ENCODE measurements around the gene AUTS2.

Gene AUTS2

DNA sequence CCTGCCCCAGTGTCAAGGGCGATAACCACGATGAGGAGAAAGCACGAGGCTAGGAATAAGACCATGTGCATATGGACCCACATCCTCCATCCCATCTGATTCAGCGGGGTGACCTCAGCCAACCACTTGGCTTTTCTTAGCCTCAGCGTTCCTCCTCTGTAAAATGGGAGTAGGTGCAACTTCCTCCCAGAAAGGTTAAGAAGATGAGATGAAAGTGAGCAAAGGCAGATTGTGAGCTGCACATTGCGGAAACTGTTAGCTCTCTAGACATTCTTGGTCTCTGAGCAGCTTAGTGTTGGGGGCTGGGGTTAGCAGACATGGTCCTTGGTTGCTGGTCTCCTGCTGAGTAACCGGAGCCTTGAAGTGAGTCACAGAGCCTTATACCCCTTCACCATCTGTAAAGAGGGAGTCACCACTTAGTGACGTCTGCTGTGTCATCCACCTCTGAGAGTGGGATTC is 1036.4 kb downstream of the AUTS2 start:
- no peak overlapping the region for H2AFZ ChIP-seq (ENCODE audit: low read length)
- H3F3A ChIP-seq (ENCODE audit: low read depth): no peaks in the 10 kb centered on the region
- H3K4me3 ChIP-seq (ENCODE audit: low read length, poor library complexity, severe bottlenecking): no peak overlapping the region
- H4K20me1 ChIP-seq (ENCODE audit: insufficient read depth, low read length, poor library complexity, severe bottlenecking): no peaks in the 10 kb centered on the region
- no peaks in the 10 kb centered on the region for H3K79me2 ChIP-seq (ENCODE audit: insufficient read depth, low read length)
- H3K36me3 ChIP-seq (ENCODE audit: insufficient read depth, low read length): no peaks in the 10 kb centered on the region
- H3K9ac ChIP-seq (ENCODE audit: low read depth, low read length, poor library complexity, severe bottlenecking): no peak overlapping the region
- TF ChIP-seq EZH2phosphoT487 (IDR thresholded peaks at IDR 0.05; ENCODE audit: borderline replicate concordance): no peak
- TF ChIP-seq, protein P1, sequence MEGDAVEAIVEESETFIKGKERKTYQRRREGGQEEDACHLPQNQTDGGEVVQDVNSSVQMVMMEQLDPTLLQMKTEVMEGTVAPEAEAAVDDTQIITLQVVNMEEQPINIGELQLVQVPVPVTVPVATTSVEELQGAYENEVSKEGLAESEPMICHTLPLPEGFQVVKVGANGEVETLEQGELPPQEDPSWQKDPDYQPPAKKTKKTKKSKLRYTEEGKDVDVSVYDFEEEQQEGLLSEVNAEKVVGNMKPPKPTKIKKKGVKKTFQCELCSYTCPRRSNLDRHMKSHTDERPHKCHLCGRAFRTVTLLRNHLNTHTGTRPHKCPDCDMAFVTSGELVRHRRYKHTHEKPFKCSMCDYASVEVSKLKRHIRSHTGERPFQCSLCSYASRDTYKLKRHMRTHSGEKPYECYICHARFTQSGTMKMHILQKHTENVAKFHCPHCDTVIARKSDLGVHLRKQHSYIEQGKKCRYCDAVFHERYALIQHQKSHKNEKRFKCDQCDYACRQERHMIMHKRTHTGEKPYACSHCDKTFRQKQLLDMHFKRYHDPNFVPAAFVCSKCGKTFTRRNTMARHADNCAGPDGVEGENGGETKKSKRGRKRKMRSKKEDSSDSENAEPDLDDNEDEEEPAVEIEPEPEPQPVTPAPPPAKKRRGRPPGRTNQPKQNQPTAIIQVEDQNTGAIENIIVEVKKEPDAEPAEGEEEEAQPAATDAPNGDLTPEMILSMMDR (conservative IDR thresholded peaks at IDR 0.05; ENCODE audit: low read length): no peak
- H3K27me3 ChIP-seq (ENCODE audit: insufficient read depth, low read length, poor library complexity, severe bottlenecking): no peaks in the 10 kb centered on the region
- H3K9me3 ChIP-seq (ENCODE audit: insufficient read depth, low read depth, low read length): no peaks in the 10 kb centered on the region
- no peaks in the 10 kb centered on the region for H3K9me2 ChIP-seq (replicated peaks; ENCODE audit: low read depth, low read length)
- no peak overlapping the region for H3K4me2 ChIP-seq (ENCODE audit: low read depth, low read length, poor library complexity, severe bottlenecking)
- no peaks in the 10 kb centered on the region for H3K4me1 ChIP-seq (ENCODE audit: insufficient read depth, low read length, poor library complexity, severe bottlenecking)

- Histone ChIP-seq H4K20me1 (ENCODE audit: insufficient read depth, low read length, poor library complexity, severe bottlenecking) (no peaks in the 10 kb centered on the region), H3K36me3 (ENCODE audit: insufficient read depth, low read length) (no peaks in the 10 kb centered on the region), H3F3A (ENCODE audit: low read depth) (no peaks in the 10 kb centered on the region), H2AFZ (ENCODE audit: low read length) (no peak overlapping the region), H3K4me3 (ENCODE audit: low read length, poor library complexity, severe bottlenecking) (no peak overlapping the region), H3K9ac (ENCODE audit: low read depth, low read length, poor library complexity, severe bottlenecking) (no peak overlapping the region), H3K27me3 (ENCODE audit: insufficient read depth, low read length, poor library complexity, severe bottlenecking) (no peaks in the 10 kb centered on the region), H3K79me2 (ENCODE audit: insufficient read depth, low read length) (no peaks in the 10 kb centered on the region), H3K9me3 (ENCODE audit: insufficient read depth, low read depth, low read length) (no peaks in the 10 kb centered on the region), H3K4me2 (ENCODE audit: low read depth, low read length, poor library complexity, severe bottlenecking) (no peak overlapping the region), H3K9me2 (replicated peaks; ENCODE audit: low read depth, low read length) (no peaks in the 10 kb centered on the region), H3K4me1 (ENCODE audit: insufficient read depth, low read length, poor library complexity, severe bottlenecking) (no peaks in the 10 kb centered on the region)
- TF ChIP-seq EZH2phosphoT487 (IDR thresholded peaks at IDR 0.05; ENCODE audit: borderline replicate concordance): no peak
- TF ChIP-seq, protein P1 (conservative IDR thresholded peaks at IDR 0.05; ENCODE audit: low read length): no peak
Measured at GRCh38 chr7:70635633-70636032, 1037.4 kb downstream of the AUTS2 start.

DNA sequence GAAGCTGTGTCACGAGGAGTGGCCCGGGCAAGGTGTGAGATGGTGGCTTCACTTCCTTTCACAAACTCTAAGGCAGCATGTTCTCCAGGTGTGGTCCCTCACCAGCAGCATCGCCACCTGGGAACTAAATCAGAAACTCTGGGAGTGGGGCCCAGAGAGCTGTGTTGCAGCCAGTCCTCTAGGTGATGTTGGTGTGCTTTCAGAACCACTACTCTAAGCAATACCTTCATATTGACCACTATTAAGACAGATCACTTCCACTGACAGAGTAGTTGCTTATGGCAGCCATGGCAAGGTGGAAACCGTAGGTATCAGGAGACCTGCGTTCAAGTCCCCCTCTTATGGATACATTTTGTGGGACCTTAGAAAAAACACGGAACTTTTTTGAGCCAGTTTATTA is 1037.9 kb downstream of the AUTS2 start:
- no peak overlapping the region for H3K4me3 ChIP-seq (ENCODE audit: low read length, poor library complexity, severe bottlenecking)
- H3K4me2 ChIP-seq (ENCODE audit: low read depth, low read length, poor library complexity, severe bottlenecking): no peak overlapping the region
- no peak for TF ChIP-seq EZH2phosphoT487 (IDR thresholded peaks at IDR 0.05; ENCODE audit: borderline replicate concordance)
- TF ChIP-seq, protein P1 (conservative IDR thresholded peaks at IDR 0.05; ENCODE audit: low read length): no peak
- H3K36me3 ChIP-seq (ENCODE audit: insufficient read depth, low read length): no peaks in the 10 kb centered on the region
- no peaks in the 10 kb centered on the region for H3K4me1 ChIP-seq (ENCODE audit: insufficient read depth, low read length, poor library complexity, severe bottlenecking)
- H3K27me3 ChIP-seq (ENCODE audit: insufficient read depth, low read length, poor library complexity, severe bottlenecking): no peaks in the 10 kb centered on the region
- H3K9ac ChIP-seq (ENCODE audit: low read depth, low read length, poor library complexity, severe bottlenecking): no peak overlapping the region
- no peaks in the 10 kb centered on the region for H3K9me3 ChIP-seq (ENCODE audit: insufficient read depth, low read depth, low read length)
- H4K20me1 ChIP-seq (ENCODE audit: insufficient read depth, low read length, poor library complexity, severe bottlenecking): no peaks in the 10 kb centered on the region
- no peak overlapping the region for H2AFZ ChIP-seq (ENCODE audit: low read length)
- H3K9me2 ChIP-seq (replicated peaks; ENCODE audit: low read depth, low read length): no peaks in the 10 kb centered on the region
- H3F3A ChIP-seq (ENCODE audit: low read depth): no peaks in the 10 kb centered on the region
- no peaks in the 10 kb centered on the region for H3K79me2 ChIP-seq (ENCODE audit: insufficient read depth, low read length)
